NT2/D1 (cell line): ENCODE results near the gene HSPB3.

Source experiments
- SUZ12 ChIP-seq: IDR thresholded peaks from 2 replicates; pipeline ENCODE4 v1.6.1; 2011; ENCODE audit not compliant: insufficient read length, insufficient read depth; ENCODE audit errors: extremely low read depth
- YY1 ChIP-seq: IDR thresholded peaks from 2 replicates; pipeline ENCODE4 v1.6.1; 2011; ENCODE audit not compliant: insufficient read length, insufficient read depth
- ZNF274 ChIP-seq: IDR thresholded peaks from 2 replicates; pipeline ENCODE4 v1.6.1; 2011; ENCODE audit warnings: mild to moderate bottlenecking, low read depth, low read length

DNA sequence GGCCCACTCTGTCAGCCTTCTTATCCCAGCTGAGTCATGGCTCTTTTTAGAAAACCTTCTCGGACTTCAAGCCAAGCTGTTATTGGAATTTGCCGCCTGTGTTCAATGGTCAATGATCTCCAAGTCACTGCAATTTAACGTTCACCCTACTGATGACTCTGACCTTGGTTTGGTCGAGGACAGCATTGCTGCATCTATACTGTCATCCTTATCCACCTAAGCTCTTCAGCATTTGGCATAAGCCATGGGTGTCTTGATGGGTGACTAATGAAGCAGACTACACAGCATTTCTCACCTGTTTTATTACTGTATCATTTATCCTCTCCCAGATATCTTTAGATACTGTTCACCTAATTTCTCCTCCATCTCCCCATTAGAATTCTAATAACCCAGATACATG, 5.6 kb upstream of the HSPB3 start:
- no peak for TF ChIP-seq ZNF274
- no peak for TF ChIP-seq YY1
- TF ChIP-seq SUZ12, result no peak
